Chondrocyte (in vitro differentiated cells): Measurements from ENCODE around the gene KRTAP10-12. TPM values are rescaled to one million over a fixed set of nuclear protein-coding genes. Genes with fewer than 3 reads are reported as not detected.

ENCODE experiments used
- DNase-seq: peaks from one replicate; pipeline ENCODE4 v3.0.0; 2021; ENCODE audit warnings: mixed read lengths, low spot score
- H3K27ac Mint-ChIP-seq: one replicate; pipeline ENCODE4 v1.8.0; 2021; ENCODE audit warnings: mild to moderate bottlenecking, moderate library complexity, mixed read lengths; ENCODE audit not compliant: unreplicated experiment
- H3K27me3 Mint-ChIP-seq: 2 replicates; pipeline ENCODE4 v1.8.0; 2021; ENCODE audit warnings: low read depth, mixed read lengths
- H3K36me3 Mint-ChIP-seq: 2 replicates; pipeline ENCODE4 v1.8.0; 2021; ENCODE audit warnings: low read depth, mixed read lengths
- H3K4me1 Mint-ChIP-seq: 2 replicates; pipeline ENCODE4 v1.8.0; 2021; ENCODE audit warnings: low read depth, mild to moderate bottlenecking, mixed read lengths
- H3K4me3 Mint-ChIP-seq: one replicate; pipeline ENCODE4 v1.8.0; 2021; ENCODE audit warnings: mild to moderate bottlenecking, moderate library complexity, mixed read lengths; ENCODE audit not compliant: unreplicated experiment
- H3K9me3 Mint-ChIP-seq: 2 replicates; pipeline ENCODE4 v1.8.0; 2021; ENCODE audit warnings: low read depth, mixed read lengths
- CTCF ChIP-seq: fragments of 200-600 bp; sonication (generic); IDR thresholded peaks from 2 replicates; pipeline ENCODE4 v1.5.0; 2021; ENCODE audit warnings: antibody characterized with exemption, mild to moderate bottlenecking, moderate library complexity
- total RNA-seq: library from RNA; stranded (reverse); gene quantifications from 3 replicates; pipeline ENCODE4 v1.2.1, GENCODE V29; 2021

The KRTAP10-12 gene
- total RNA-seq, 1 donor from 2014 or later: not detected

- no peak for DNase-seq
- H3K27me3 Mint-ChIP-seq: peaks cover 72% of the 10 kb centered on the region
- peaks cover 14% of the 10 kb centered on the region for H3K4me1 Mint-ChIP-seq
- no peak for TF ChIP-seq CTCF
- no peak overlapping the region for H3K27ac Mint-ChIP-seq
- peaks cover 1% of the 10 kb centered on the region for H3K36me3 Mint-ChIP-seq
- H3K4me3 Mint-ChIP-seq: no peak overlapping the region
- peaks cover 3% of the 10 kb centered on the region for H3K9me3 Mint-ChIP-seq
These were observed 5.4 kb downstream of the KRTAP10-12 start for GRCh38 chr21:44702111-44702972.

- Mint-ChIP-seq H3K4me1 (peaks cover 6% of the 10 kb centered on the region), H3K36me3 (peaks cover 1% of the 10 kb centered on the region), H3K27me3 (peaks cover 72% of the 10 kb centered on the region), H3K27ac (no peak overlapping the region), H3K9me3 (peaks cover 3% of the 10 kb centered on the region), H3K4me3 (no peak overlapping the region)
- no peak for TF ChIP-seq CTCF
- no peak for DNase-seq
These were observed 6.2 kb downstream of the KRTAP10-12 start for GRCh38 chr21:44702973-44703730.

- no peak for DNase-seq
- no peak overlapping the region for H3K4me3 Mint-ChIP-seq
- no peak for TF ChIP-seq CTCF
- no peak overlapping the region for H3K27ac Mint-ChIP-seq
- H3K36me3 Mint-ChIP-seq: peaks cover 1% of the 10 kb centered on the region
- peaks cover 3% of the 10 kb centered on the region for H3K9me3 Mint-ChIP-seq
- H3K27me3 Mint-ChIP-seq: peaks cover 72% of the 10 kb centered on the region
- peaks cover under 1% of the 10 kb centered on the region for H3K4me1 Mint-ChIP-seq
These were observed 7.0 kb downstream of the KRTAP10-12 start for GRCh38 chr21:44703731-44704635.

- H3K4me1 Mint-ChIP-seq: peaks cover 5% of the 10 kb centered on the region
- H3K27ac Mint-ChIP-seq: no peak overlapping the region
- H3K4me3 Mint-ChIP-seq: no peak overlapping the region
- peaks cover 1% of the 10 kb centered on the region for H3K36me3 Mint-ChIP-seq
- no peak for TF ChIP-seq CTCF
- peaks cover 74% of the 10 kb centered on the region for H3K27me3 Mint-ChIP-seq
- no peak for DNase-seq
- peaks cover 3% of the 10 kb centered on the region for H3K9me3 Mint-ChIP-seq
These were observed 7.6 kb downstream of the KRTAP10-12 start for GRCh38 chr21:44704636-44705001.
